Stimulated activated CD8-positive, alpha-beta memory T cell treated with anti-CD3 and anti-CD28 coated beads, Interleukin-4, amount 100 ng/mL, for 1 hour (primary cell): ENCODE data around the gene ACY1.

Source experiments
- DNase-seq, 2 donors: peaks; one replicate each; pipeline ENCODE4 v3.0.0-alpha.2; 2020; ENCODE audit warnings: low read depth in 2 of 2, low spot score in 1 of 2

ACY1 gene

GRCh38 chr3:51962854-51963530, 20.3 kb upstream of the ACY1 start:
- no peak for DNase-seq

- no peak for DNase-seq
Observed at GRCh38 chr3:51963951-51964451, 19.3 kb upstream of the ACY1 start.

GRCh38 chr3:51964521-51964920, 18.8 kb upstream of the ACY1 start:
- no peak for DNase-seq

GRCh38 chr3:51966016-51966415, 17.3 kb upstream of the ACY1 start:
- DNase-seq = no peak

GRCh38 chr3:51966486-51966885, 16.8 kb upstream of the ACY1 start:
- DNase-seq = no peak

GRCh38 chr3:51966922-51967383, 16.4 kb upstream of the ACY1 start:
- DNase-seq = no peak

- DNase-seq = no peak
Observed at GRCh38 chr3:51967384-51968169, 15.8 kb upstream of the ACY1 start, which contains the start of gene PCBP4. PCBP4 (minus strand) TSS chr3:51967454; CDS start chr3:51961240, 6,214 bp downstream.

GRCh38 chr3:51968170-51968775, 15.1 kb upstream of the ACY1 start:
- DNase-seq = no peak

- DNase-seq = no peak
Observed at GRCh38 chr3:51968883-51969678, 14.3 kb upstream of the ACY1 start.

- DNase-seq = no peak
Observed at GRCh38 chr3:51969841-51970240, 13.5 kb upstream of the ACY1 start.

- no peak for DNase-seq
Observed at GRCh38 chr3:51970606-51971300, 12.6 kb upstream of the ACY1 start.

- DNase-seq = no peak
Observed at GRCh38 chr3:51971350-51971749, 12.0 kb upstream of the ACY1 start.

- no peak for DNase-seq
Observed at GRCh38 chr3:51974277-51974962, 8.9 kb upstream of the ACY1 start.

- peak in 1 of 2 donors; percentile 47 for DNase-seq
Observed at GRCh38 chr3:51974963-51975851, 8.1 kb upstream of the ACY1 start, which contains the start of gene ABHD14A. ABHD14A (plus strand) TSS chr3:51975064; CDS start chr3:51975136, 72 bp downstream.

GRCh38 chr3:51975852-51976549, 7.3 kb upstream of the ACY1 start:
- DNase-seq = no peak

GRCh38 chr3:51977446-51978142, 5.7 kb upstream of the ACY1 start:
- DNase-seq = no peak

- no peak for DNase-seq
Observed at GRCh38 chr3:51978143-51978502, 5.2 kb upstream of the ACY1 start.

- DNase-seq = no peak
Observed at GRCh38 chr3:51980253-51980652, 3.1 kb upstream of the ACY1 start.
